NCI-H82 (cell line): ENCODE measurements around the gene CELF2.

Experiments
- DNase-seq: peaks from one replicate; lab custom pipeline; 2025; lab: John Stamatoyannopoulos, UW

CELF2 gene

GRCh38 chr10:11224321-11224720, 206.6 kb downstream of the CELF2 start:
- DNase-seq, result no peak

GRCh38 chr10:11224792-11225416, 207.2 kb downstream of the CELF2 start:
- DNase-seq, result no peak

GRCh38 chr10:11225935-11226334, 208.3 kb downstream of the CELF2 start:
- DNase-seq, result no peak

- DNase-seq, result no peak
These were observed 209.4 kb downstream of the CELF2 start for GRCh38 chr10:11227103-11227502.

DNA sequence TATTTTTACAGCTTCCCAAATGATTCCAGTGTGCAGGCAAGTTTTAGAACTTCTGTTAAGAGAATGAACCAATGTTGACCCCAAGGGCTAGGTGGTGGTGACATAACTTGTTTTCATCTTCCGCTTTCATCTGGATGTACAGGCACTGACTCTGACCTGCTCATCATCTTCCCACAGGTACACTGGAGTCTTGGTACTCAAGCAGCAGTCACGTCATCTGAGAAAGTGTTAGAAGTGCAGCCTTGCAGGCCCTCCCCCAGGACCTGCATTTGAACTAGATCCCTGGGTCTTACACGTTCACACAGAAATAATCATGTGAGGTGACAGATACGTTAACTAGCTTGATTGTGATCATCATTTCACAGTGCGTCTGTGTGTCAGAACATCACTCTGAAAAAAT, 212.2 kb downstream of the CELF2 start:
- no peak for DNase-seq

DNA sequence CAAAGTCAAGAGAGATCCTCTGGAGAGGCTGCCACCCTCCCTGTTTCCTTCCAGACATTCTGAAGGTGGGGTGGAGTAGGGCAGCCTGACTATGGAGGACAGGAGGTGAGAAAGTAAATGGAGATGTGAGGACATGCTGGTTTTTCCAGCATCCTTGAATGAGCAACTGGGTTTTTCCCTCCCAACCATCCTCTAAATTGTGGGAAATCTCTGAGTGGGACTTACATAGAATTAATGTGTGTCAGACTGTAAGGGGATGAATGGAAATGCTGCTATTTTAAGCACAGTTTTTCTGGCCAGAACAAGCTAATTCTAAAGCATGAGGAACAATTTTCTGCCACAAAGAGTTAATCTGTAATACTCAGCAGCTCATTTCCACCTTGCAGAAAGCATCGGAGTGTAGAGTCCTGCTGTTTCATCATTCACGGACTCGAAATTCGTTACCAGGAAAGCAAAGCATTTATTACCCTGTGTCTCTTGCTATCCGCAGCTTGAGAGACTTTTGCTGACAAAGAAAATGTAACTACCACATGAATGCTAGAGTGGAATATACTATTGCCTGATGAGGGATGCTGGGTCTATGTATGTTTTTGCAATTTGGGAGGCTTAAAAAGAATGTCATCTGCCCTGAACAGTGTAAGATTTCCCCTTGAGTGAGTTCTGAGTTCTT, 213.0 kb downstream of the CELF2 start:
- DNase-seq, result no peak

DNA sequence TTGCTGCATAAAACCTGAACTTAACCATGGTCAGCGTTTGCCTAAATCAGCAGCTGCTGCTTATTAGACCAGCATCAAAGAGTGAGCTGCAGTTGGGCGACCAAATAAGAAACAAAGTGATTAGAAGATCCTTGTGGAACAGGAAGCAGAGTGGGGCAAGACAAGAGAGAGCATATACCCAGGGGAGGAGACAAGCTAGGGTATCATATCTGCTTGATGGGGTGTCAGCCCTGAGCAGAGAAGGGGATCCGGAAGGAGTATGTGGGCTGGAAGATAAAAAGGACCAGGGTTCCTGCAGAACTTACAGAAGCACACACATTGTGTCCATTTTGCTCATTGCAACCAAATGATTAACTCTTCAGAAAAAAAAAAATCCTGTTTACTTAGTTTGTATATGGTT, 213.6 kb downstream of the CELF2 start:
- DNase-seq, result no peak

- no peak for DNase-seq
These were observed 214.7 kb downstream of the CELF2 start for GRCh38 chr10:11232222-11232961.

DNA sequence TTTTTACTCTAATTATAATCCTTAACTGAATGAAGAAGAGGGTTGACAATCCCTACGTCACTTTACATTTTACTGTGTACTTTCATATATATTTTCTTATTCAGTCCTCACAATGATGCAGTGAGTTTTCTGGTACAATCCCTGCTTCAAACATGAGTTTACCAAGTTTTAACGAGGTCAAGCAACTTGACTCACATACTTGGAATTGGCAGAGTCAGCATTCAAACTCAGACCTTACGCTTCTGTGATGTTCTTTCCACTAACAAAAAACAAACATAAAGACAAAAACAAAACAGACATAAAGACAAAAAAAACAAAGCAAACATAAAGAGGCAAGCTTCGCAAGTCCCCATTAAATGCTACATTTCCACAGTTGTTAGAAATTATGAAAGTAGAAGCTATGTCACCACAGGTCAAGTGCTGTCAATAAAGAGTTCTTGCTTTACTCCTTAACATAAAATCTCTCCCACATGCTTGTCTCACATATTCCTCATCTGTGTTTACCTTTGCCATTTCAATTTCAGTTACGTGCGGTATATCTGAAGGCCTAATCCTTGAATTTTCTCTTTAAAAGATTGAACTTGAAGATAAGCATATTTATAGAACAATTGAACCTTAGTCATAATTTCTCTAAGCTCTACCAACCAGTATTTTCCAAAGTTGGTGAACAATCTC, 217.3 kb downstream of the CELF2 start:
- DNase-seq, result no peak

DNA sequence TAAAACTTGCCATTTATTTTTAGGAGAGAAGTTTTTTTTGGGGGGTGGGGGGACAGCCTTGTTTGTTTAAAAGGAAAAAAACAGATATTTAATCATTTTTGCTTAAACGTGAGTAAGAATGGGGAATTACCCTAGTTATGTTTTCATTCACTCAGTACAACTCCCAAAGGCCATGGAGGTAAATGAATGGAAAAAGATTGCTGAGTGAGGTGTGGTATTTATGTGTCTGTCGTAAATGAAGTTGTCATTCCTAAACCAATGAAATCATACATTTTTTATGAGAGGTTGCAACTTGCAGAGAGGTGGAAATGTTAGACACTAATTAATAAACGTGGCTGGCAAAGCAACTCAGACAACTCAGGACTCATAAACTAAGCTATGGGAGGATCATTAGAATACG, 218.1 kb downstream of the CELF2 start:
- no peak for DNase-seq

DNA sequence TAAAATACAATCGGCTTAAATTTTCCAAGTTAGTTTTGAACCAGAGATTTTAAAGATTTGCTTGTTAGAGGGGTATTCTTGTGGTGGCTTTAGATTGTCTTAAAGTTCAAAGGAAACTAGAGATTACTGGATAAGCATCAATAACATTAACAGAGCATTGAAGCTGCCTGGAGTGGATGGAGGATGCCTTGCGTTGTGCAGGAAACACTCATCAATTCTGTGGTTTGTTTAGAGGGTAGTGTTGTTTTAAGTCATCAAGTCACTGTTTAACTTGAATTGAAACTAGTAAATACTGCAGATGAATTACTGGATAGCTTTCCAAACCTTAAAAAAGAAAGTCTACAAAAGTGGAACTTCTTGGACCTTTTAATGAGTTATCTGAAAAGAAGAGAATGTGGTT, 218.6 kb downstream of the CELF2 start:
- DNase-seq, result no peak

DNA sequence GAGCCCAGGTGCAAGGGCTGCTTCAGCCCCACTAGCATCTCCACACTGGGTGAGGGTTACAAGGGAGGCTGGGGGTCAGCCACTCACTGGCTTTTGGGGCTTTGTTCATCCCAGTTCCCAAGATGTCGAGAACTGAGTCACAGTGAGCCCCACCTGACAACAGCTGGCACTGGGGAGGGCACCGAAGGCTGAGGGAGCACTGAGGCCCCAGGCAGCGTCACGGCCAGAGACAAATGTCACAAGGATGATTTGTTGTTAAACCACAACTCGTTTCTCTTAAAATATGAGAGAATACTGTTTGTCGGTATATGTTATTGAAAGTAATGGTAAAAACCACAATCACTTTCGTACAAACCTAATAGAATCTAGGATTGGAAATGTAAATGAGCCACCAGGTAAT, 219.9 kb downstream of the CELF2 start:
- no peak for DNase-seq

GRCh38 chr10:11238893-11239292, 221.2 kb downstream of the CELF2 start:
- no peak for DNase-seq

- DNase-seq, result no peak
These were observed 223.0 kb downstream of the CELF2 start for GRCh38 chr10:11240641-11241040.

- no peak for DNase-seq
These were observed 225.0 kb downstream of the CELF2 start for GRCh38 chr10:11242443-11243387.

DNA sequence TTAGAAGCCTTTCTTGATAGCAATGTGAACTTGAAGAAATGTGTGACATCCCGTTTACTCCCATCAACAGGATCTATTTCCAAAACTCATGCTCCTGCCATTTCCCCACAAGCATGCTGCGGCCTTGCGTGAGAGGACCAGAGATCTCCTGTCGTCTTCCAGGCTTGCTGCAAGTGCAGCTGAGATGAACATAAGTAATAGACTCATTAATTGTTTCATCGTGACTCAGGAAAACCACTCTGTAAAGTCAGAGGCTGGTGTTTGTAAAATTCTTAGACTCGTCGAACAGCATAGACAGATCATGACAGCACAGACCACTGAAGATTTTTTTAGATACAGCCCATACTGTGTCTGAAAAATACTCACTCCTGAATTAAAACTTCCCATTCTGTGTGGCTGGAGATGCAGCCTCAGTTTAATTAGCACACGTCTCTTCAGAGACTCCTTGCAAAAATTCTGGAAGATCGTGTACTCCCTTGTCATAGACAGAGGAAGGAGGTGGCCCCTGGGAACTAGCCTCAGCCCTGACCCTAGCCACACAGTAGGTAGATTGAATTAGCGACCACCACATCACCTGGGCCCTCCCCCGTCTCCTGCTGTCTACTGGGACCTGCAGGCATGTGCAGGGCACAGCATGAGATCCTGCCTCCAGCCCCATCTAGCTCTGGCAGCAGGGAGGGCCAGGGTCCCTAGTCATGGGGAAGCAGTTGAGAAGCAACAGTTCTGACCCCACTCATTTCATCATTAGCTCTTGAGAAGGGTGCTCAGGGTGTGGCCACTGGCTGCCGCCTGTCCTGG, 226.0 kb downstream of the CELF2 start:
- DNase-seq, result no peak

GRCh38 chr10:11245095-11245479, 227.4 kb downstream of the CELF2 start:
- DNase-seq, result no peak

- no peak for DNase-seq
These were observed 227.8 kb downstream of the CELF2 start for GRCh38 chr10:11245510-11245909.

DNA sequence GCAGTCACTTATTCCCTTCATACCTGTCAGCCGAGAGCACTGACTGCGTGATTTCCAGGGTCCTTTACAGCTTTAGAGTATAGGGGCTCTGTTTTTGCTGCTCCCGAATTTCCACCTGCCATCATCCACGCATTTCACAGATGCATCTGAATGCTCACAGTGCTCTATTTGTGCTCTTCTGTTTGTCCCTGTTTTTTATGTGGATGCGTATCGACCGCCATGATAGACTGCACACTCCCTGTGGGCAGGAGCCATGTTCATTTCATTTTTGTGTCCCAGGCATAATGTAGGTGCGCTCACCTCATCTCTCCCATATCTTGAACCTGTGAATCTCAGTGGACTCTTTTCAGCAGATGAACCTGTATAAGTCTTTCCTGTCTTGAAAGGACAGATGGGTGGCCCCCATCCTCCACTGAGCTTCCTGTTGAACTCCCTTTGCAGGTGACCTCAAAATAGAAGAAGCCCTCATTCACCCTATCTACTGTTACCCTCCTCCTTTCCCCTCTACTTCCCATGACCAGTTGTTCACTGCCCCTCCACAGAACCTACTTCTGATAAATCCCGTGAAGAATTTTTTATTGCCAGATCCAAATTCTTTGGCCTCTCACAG, 228.4 kb downstream of the CELF2 start:
- no peak for DNase-seq

DNA sequence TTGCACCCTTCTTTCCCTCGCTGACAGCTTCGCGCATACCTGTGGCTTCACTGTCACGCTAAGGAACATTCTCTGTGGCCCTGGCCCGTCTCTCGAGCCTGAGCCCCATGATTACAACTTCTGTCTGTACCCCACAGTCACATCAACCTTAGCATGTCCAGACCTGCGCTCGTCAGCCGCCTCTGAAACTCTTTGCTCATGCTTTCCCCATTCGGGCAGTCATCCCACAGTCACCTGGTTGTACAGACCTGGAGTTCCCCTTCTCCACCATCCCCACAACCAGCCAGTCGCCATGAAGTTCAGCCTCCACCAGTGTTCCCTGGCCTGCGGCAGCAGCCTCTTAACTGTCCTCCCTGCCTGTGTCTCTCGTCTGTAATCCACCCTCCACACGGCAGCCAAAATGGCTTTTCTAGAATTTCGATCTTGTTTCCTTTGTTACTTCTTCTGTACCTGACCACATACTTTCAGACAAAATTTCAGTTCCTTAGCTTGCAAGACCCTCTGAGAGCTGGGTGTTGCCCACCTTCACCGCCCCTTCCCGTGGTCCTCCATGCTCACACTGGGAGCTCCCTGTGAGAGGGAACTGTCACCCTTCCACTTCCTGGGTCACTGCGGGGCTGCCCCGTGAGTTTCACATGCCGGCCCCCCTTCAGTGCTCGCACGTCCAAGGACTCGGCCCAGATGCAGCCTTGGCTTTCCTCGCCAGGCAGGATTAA, 229.2 kb downstream of the CELF2 start:
- no peak for DNase-seq
